GM23338 (cell line): Measurements from ENCODE around the gene PCSK4. TPM values are rescaled to one million over a fixed set of nuclear protein-coding genes. Genes with fewer than 3 reads are reported as not detected.

Source experiments
- ATAC-seq: fragments of 200-7000 bp; cut with Tn5 transposase; 3 replicates; pipeline ENCODE4 v1.9.1; 2020
- DNase-seq: peaks from one replicate; pipeline ENCODE4 v3.0.0-alpha.2; 2015; ENCODE audit warnings: low spot score
- H2AFZ ChIP-seq: fragments of 200-600 bp; sonication (generic); 2 replicates; pipeline ENCODE4 v1.8.0; 2016; ENCODE audit warnings: antibody characterized with exemption, mild to moderate bottlenecking, moderate library complexity
- H3F3A ChIP-seq: fragments of 200-600 bp; sonication (generic); replicated peaks from 2 replicates; pipeline ENCODE4 v1.8.0; 2017; ENCODE audit warnings: antibody characterized with exemption, mixed run types, low read depth
- H3K27ac ChIP-seq: fragments of 200-600 bp; sonication (generic); 2 replicates; pipeline ENCODE4 v1.6.1; 2016; ENCODE audit warnings: low read depth
- H3K27me3 ChIP-seq: fragments of 200-600 bp; sonication (generic); 2 replicates; pipeline ENCODE4 v1.8.0; 2016; ENCODE audit warnings: mild to moderate bottlenecking, mixed run types, moderate library complexity; ENCODE audit not compliant: insufficient read depth
- H3K36me3 ChIP-seq: fragments of 200-600 bp; sonication (generic); 2 replicates; pipeline ENCODE4 v1.8.0; 2016; ENCODE audit warnings: mild to moderate bottlenecking; ENCODE audit not compliant: insufficient read depth
- H3K4me1 ChIP-seq: fragments of 200-600 bp; sonication (generic); 2 replicates; pipeline ENCODE4 v1.8.0; 2016; ENCODE audit warnings: mild to moderate bottlenecking, moderate library complexity; ENCODE audit not compliant: insufficient read depth
- H3K4me2 ChIP-seq: fragments of 200-600 bp; sonication (generic); 2 replicates; pipeline ENCODE4 v1.7.1; 2017; ENCODE audit warnings: mixed run types
- H3K4me3 ChIP-seq: fragments of 200-600 bp; sonication (generic); 2 replicates; pipeline ENCODE4 v1.6.1; 2016; ENCODE audit warnings: mixed run types
- H3K79me2 ChIP-seq: fragments of 200-600 bp; sonication (generic); replicated peaks from 2 replicates; pipeline ENCODE4 v1.8.0; 2017; ENCODE audit warnings: mild to moderate bottlenecking; ENCODE audit not compliant: insufficient read depth
- H3K9me2 ChIP-seq: fragments of 200-600 bp; sonication (generic); 2 replicates; pipeline ENCODE4 v1.8.0; 2017; ENCODE audit not compliant: insufficient read depth
- H4K20me1 ChIP-seq: fragments of 200-600 bp; sonication (generic); replicated peaks from 2 replicates; pipeline ENCODE4 v1.8.0; 2017; ENCODE audit warnings: mild to moderate bottlenecking; ENCODE audit not compliant: insufficient read depth
- H3K27ac Mint-ChIP-seq: 2 replicates; pipeline ENCODE4 v1.8.0; 2020; ENCODE audit warnings: inconsistent platforms, mild to moderate bottlenecking, moderate library complexity, mixed read lengths
- H3K27me3 Mint-ChIP-seq: 3 replicates; pipeline ENCODE4 v1.8.0; 2022; ENCODE audit warnings: low read depth, mild to moderate bottlenecking, moderate library complexity, mixed read lengths, inconsistent platforms; ENCODE audit not compliant: insufficient read depth, poor library complexity
- H3K36me3 Mint-ChIP-seq: 3 replicates; pipeline ENCODE4 v1.8.0; 2021; ENCODE audit warnings: low read depth, mild to moderate bottlenecking, inconsistent platforms, moderate library complexity, mixed read lengths
- H3K4me1 Mint-ChIP-seq: 3 replicates; pipeline ENCODE4 v1.8.0; 2020; ENCODE audit warnings: mild to moderate bottlenecking, inconsistent platforms, mixed read lengths
- H3K4me3 Mint-ChIP-seq: 3 replicates; pipeline ENCODE4 v1.8.0; 2021; ENCODE audit warnings: moderate library complexity, mild to moderate bottlenecking, inconsistent platforms, mixed read lengths
- H3K9me3 Mint-ChIP-seq: 3 replicates; pipeline ENCODE4 v1.8.0; 2020; ENCODE audit warnings: moderate library complexity, mild to moderate bottlenecking, inconsistent platforms, mixed read lengths
- CREB1 ChIP-seq: fragments of 250-450 bp; sonication (Bioruptor Pico); IDR thresholded peaks from 2 replicates; pipeline ENCODE4 v1.5.0; 2020; ENCODE audit warnings: low read depth, mild to moderate bottlenecking, moderate library complexity
- NANOG ChIP-seq: IDR thresholded peaks from 2 replicates; pipeline ENCODE4 v1.6.1; 2016; ENCODE audit warnings: antibody characterized with exemption, borderline replicate concordance
- STAT1 ChIP-seq: IDR thresholded peaks from one replicate; pipeline ENCODE4 v1.6.1; 2016; ENCODE audit warnings: antibody characterized with exemption; ENCODE audit not compliant: unreplicated experiment
- ZNF114 ChIP-seq: fragments of 250-450 bp; sonication (Bioruptor Pico); IDR thresholded peaks from 2 replicates; pipeline ENCODE4 v1.5.0; 2020; ENCODE audit warnings: mild to moderate bottlenecking, moderate library complexity
- ZNF331 ChIP-seq: fragments of 250-450 bp; sonication (Bioruptor Pico); IDR thresholded peaks from 2 replicates; pipeline ENCODE4 v1.5.0; 2020; ENCODE audit warnings: low read depth, mild to moderate bottlenecking, moderate library complexity
- ZNF462 ChIP-seq: fragments of 250-450 bp; sonication (Bioruptor Pico); IDR thresholded peaks from 2 replicates; pipeline ENCODE4 v1.5.0; 2020; ENCODE audit warnings: mild to moderate bottlenecking, moderate library complexity
- polyA plus RNA-seq: library from polyadenylated mRNA; unstranded; fragments of >200 nt; fragmentation: Nextera tagmentation; extraction: Ambion mirVana; gene quantifications from 2 replicates; pipeline ENCODE4 v1.2.1, GENCODE V29; 2016
- total RNA-seq: library from RNA; depleted of rRNA; stranded (reverse); fragments of >200 nt; shearing (Covaris generic); gene quantifications from 2 replicates; pipeline ENCODE4 v1.2.3, GENCODE V29; 2014

Gene PCSK4
- total and polyA plus RNA-seq, 2 experiments from 2014 or later: 3.8 to 15.1 TPM

- Mint-ChIP-seq H3K27ac (no peak overlapping the region), H3K27me3 (peaks cover 43% of the 10 kb centered on the region), H3K4me1 (peaks cover 4% of the 10 kb centered on the region; the same call in 2 of the 3 replicates), H3K4me3 (no peak overlapping the region), H3K36me3 (peaks cover 7% of the 10 kb centered on the region; the same call in 2 of the 3 replicates), H3K9me3 (no peaks in the 10 kb centered on the region)
- Histone ChIP-seq H3F3A (0 out of 2 replicates have a peak, but pooled peaks cover 7% of the 10 kb centered on the region), H4K20me1 (peaks cover 4% of the 10 kb centered on the region; the same call in 1 of the 2 replicates), H3K4me3 (no peak overlapping the region), H2AFZ (no peak overlapping the region), H3K9me2 (no peaks in the 10 kb centered on the region), H3K4me2 (no peak overlapping the region), H3K79me2 (no peaks in the 10 kb centered on the region), H3K4me1 (no peaks in the 10 kb centered on the region; the same call in 1 of the 2 replicates), H3K27ac (no peak overlapping the region), H3K36me3 (no peaks in the 10 kb centered on the region), H3K27me3 (peaks cover 33% of the 10 kb centered on the region)
- TF ChIP-seq ZNF114: no peak
- no peak for TF ChIP-seq NANOG
- TF ChIP-seq ZNF462 (CRISPR knock-in tag): no peak
- TF ChIP-seq STAT1: no peak
- no peak for TF ChIP-seq ZNF331 (CRISPR knock-in tag)
- no peak for TF ChIP-seq CREB1 (CRISPR knock-in tag)
- no peak for DNase-seq
- no peak for ATAC-seq
Observed at GRCh38 chr19:1461862-1462261, 28.3 kb downstream of the PCSK4 start.
